Endothelial cell (in vitro differentiated cells): Measurements from ENCODE around the gene MKRN2. TPM values are rescaled to one million over a fixed set of nuclear protein-coding genes. Genes with fewer than 3 reads are reported as not detected.

Source experiments
- DNase-seq: peaks from one replicate; pipeline ENCODE4 v3.0.0; 2021; ENCODE audit warnings: low spot score
- H3K27ac Mint-ChIP-seq: one replicate; pipeline ENCODE4 v1.8.0; 2021; ENCODE audit warnings: mixed read lengths, inconsistent platforms; ENCODE audit not compliant: unreplicated experiment
- H3K27me3 Mint-ChIP-seq: one replicate; pipeline ENCODE4 v1.8.0; 2021; ENCODE audit warnings: mild to moderate bottlenecking, moderate library complexity, mixed read lengths, inconsistent platforms; ENCODE audit not compliant: unreplicated experiment
- H3K36me3 Mint-ChIP-seq: one replicate; pipeline ENCODE4 v1.8.0; 2021; ENCODE audit warnings: mild to moderate bottlenecking, low read depth, mixed read lengths, inconsistent platforms; ENCODE audit not compliant: unreplicated experiment
- H3K4me1 Mint-ChIP-seq: one replicate; pipeline ENCODE4 v1.8.0; 2021; ENCODE audit warnings: mild to moderate bottlenecking, mixed read lengths, inconsistent platforms; ENCODE audit not compliant: unreplicated experiment
- H3K4me3 Mint-ChIP-seq: one replicate; pipeline ENCODE4 v1.8.0; 2021; ENCODE audit warnings: mild to moderate bottlenecking, mixed read lengths, inconsistent platforms; ENCODE audit not compliant: unreplicated experiment
- H3K9me3 Mint-ChIP-seq: one replicate; pipeline ENCODE4 v1.8.0; 2021; ENCODE audit warnings: mixed read lengths, inconsistent platforms; ENCODE audit not compliant: unreplicated experiment
- CTCF ChIP-seq: fragments of 200-600 bp; sonication (generic); IDR thresholded peaks from one replicate; pipeline ENCODE4 v1.5.0; 2021; ENCODE audit warnings: antibody characterized with exemption; ENCODE audit not compliant: unreplicated experiment
- total RNA-seq: library from RNA; stranded (reverse); fragmentation: NEBNext Ultra II Directional; extraction: Animal tissue kit (Norgen Biotek cat#: 25700); gene quantifications from one replicate; pipeline ENCODE4 v1.2.1, GENCODE V29; 2021; ENCODE audit not compliant: unreplicated experiment

The MKRN2 gene
- total RNA-seq, 1 donor from 2014 or later: 22.0 TPM

- DNase-seq: no peak
- H3K27me3 Mint-ChIP-seq: no peaks in the 10 kb centered on the region
- no peak overlapping the region for H3K4me3 Mint-ChIP-seq
- H3K9me3 Mint-ChIP-seq: no peaks in the 10 kb centered on the region
- no peak for TF ChIP-seq CTCF
- peaks cover 6% of the 10 kb centered on the region for H3K4me1 Mint-ChIP-seq
- no peak overlapping the region for H3K27ac Mint-ChIP-seq
- peaks cover 13% of the 10 kb centered on the region for H3K36me3 Mint-ChIP-seq
Observed at GRCh38 chr3:12612514-12613226, 55.8 kb downstream of the MKRN2 start.

GRCh38 chr3:12613250-12613649, 56.4 kb downstream of the MKRN2 start:
- H3K4me3 Mint-ChIP-seq: no peak overlapping the region
- no peaks in the 10 kb centered on the region for H3K27me3 Mint-ChIP-seq
- no peak for DNase-seq
- H3K9me3 Mint-ChIP-seq: no peaks in the 10 kb centered on the region
- peak overlapping the region; percentile 69 for H3K27ac Mint-ChIP-seq
- H3K4me1 Mint-ChIP-seq: peaks cover 6% of the 10 kb centered on the region
- TF ChIP-seq CTCF: no peak
- peaks cover 13% of the 10 kb centered on the region for H3K36me3 Mint-ChIP-seq

- no peaks in the 10 kb centered on the region for H3K9me3 Mint-ChIP-seq
- no peaks in the 10 kb centered on the region for H3K27me3 Mint-ChIP-seq
- TF ChIP-seq CTCF: no peak
- peaks cover 6% of the 10 kb centered on the region for H3K4me1 Mint-ChIP-seq
- peaks cover 9% of the 10 kb centered on the region for H3K36me3 Mint-ChIP-seq
- H3K27ac Mint-ChIP-seq: no peak overlapping the region
- no peak for DNase-seq
- no peak overlapping the region for H3K4me3 Mint-ChIP-seq
Observed at GRCh38 chr3:12615266-12615665, 58.4 kb downstream of the MKRN2 start.

GRCh38 chr3:12618426-12618825, 61.5 kb downstream of the MKRN2 start:
- Mint-ChIP-seq H3K36me3 (no peaks in the 10 kb centered on the region), H3K9me3 (no peaks in the 10 kb centered on the region), H3K4me1 (peaks cover 5% of the 10 kb centered on the region), H3K4me3 (no peak overlapping the region), H3K27ac (no peak overlapping the region), H3K27me3 (no peaks in the 10 kb centered on the region)
- no peak for DNase-seq
- no peak for TF ChIP-seq CTCF

GRCh38 chr3:12620305-12620704, 63.4 kb downstream of the MKRN2 start:
- no peaks in the 10 kb centered on the region for H3K36me3 Mint-ChIP-seq
- no peak for DNase-seq
- H3K4me1 Mint-ChIP-seq: no peaks in the 10 kb centered on the region
- no peaks in the 10 kb centered on the region for H3K9me3 Mint-ChIP-seq
- no peak overlapping the region for H3K27ac Mint-ChIP-seq
- no peak overlapping the region for H3K4me3 Mint-ChIP-seq
- TF ChIP-seq CTCF: no peak
- no peaks in the 10 kb centered on the region for H3K27me3 Mint-ChIP-seq
